ENCODE results near the gene ARHGAP21. TPM values are rescaled to one million over a fixed set of nuclear protein-coding genes. Genes with fewer than 3 reads are reported as not detected.

ARHGAP21 gene
- total and polyA plus RNA-seq, 7 donors: 25.2 to 87.8 (median 53.2) TPM

DNA sequence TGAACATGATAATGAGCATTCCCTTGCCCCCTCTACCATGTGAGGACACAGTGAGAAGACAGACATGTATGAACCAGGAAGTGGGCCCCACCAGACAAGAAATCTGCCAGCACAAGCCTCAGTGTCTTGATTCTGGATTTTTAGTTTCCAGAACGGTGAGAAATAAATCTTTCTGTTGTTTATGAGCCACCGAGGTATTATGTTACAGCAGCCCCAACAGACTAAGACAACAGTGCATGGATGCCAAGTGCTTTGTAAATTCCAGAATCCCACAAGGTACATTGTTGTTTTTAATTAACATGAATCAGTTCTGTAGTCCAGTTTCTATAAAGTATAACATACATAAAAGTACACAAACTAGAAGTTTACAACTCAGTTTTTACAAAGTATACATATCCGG, 162.2 kb downstream of the ARHGAP21 start:
- intact Hi-C loops (cut with DNase I): no loop called here

DNA sequence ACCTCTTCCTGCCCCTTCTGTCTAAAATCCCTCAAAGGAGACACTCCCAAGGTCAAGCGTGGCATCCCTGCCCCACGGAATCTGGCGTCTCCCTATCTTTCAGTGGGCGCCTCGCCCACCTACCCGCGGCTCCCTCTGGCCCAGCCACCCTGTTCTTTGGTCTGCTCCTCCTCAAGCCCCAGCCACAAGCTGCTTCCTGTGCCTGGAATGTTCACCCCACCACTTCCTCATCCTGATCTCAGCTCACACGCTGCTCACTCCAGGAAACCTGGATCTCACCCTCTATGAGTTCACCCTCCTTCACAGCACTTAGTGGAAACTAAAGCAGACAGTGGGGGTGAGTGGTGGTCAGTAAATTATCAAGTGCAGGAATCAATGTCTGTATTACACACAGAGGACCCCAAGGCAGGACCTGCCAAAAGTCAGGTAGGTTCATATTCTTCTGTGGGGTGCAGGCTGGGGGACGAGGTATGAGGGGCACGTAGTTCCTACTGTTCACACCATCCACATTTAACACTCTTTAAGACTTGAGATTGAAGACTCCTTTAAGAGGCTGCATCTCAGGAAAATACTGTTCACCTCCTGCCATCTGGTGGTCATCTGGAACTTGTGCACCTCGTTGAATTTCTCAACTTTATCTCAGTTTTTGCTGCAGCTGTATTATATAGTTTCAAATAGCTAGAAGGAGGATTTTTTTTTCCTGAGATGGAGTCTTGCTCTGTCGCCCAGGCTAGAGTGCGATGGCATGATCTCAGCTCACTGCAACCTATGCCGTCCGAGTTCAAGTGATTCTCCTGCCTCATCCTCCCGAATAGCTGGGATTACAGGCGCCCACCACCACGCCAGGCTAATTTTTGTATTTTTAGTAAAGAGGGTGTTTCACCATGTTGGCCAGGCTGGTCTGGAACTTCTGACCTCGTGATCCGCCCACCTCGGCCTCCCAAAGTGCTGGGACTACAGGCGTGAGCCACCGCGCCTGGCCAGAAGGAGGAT, 166.6 kb downstream of the ARHGAP21 start:
- Histone ChIP-seq H3K4me1 (no peaks in the 10 kb centered on the region), H3K27me3 (peaks cover 0 to 4% (median 0%) of the 10 kb centered on the region in 3 donors), H3K9me3 (no peaks in the 10 kb centered on the region), H3K27ac (no peak overlapping the region), H3K4me3 (no peak overlapping the region), H3K36me3 (no peaks in the 10 kb centered on the region)
- intact Hi-C loops (cut with DNase I): no loop called here
- TF ChIP-seq POLR2AphosphoS5 (IDR thresholded peaks at IDR 0.05): no peak
- TF ChIP-seq, protein P1, sequence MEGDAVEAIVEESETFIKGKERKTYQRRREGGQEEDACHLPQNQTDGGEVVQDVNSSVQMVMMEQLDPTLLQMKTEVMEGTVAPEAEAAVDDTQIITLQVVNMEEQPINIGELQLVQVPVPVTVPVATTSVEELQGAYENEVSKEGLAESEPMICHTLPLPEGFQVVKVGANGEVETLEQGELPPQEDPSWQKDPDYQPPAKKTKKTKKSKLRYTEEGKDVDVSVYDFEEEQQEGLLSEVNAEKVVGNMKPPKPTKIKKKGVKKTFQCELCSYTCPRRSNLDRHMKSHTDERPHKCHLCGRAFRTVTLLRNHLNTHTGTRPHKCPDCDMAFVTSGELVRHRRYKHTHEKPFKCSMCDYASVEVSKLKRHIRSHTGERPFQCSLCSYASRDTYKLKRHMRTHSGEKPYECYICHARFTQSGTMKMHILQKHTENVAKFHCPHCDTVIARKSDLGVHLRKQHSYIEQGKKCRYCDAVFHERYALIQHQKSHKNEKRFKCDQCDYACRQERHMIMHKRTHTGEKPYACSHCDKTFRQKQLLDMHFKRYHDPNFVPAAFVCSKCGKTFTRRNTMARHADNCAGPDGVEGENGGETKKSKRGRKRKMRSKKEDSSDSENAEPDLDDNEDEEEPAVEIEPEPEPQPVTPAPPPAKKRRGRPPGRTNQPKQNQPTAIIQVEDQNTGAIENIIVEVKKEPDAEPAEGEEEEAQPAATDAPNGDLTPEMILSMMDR (IDR thresholded peaks at IDR 0.05): peak in 3 of 4 experiments; percentile 18 to 64 (median 41)
- WGBS, 2 donors: 55% methylated on average over 24 of the region's 24 CpGs
- no peak for DNase-seq

More for the DNA sequence above, 162.2 kb downstream of the ARHGAP21 start:
- H3K36me3 ChIP-seq: no peaks in the 10 kb centered on the region
- no peak for DNase-seq
- no peaks in the 10 kb centered on the region for H3K9me3 ChIP-seq
- TF ChIP-seq, protein P1 (IDR thresholded peaks at IDR 0.05): no peak
- TF ChIP-seq POLR2AphosphoS5 (IDR thresholded peaks at IDR 0.05) (no peak), POLR2A (IDR thresholded peaks at IDR 0.05) (no peak), EP300 (IDR thresholded peaks at IDR 0.05) (no peak)
- no peaks in the 10 kb centered on the region for H3K4me1 ChIP-seq
- H3K4me3 ChIP-seq: no peak overlapping the region
- no peaks in the 10 kb centered on the region for H3K27me3 ChIP-seq
- 73 to 84% methylated on average over 3 of the region's 3 CpGs for WGBS, 2 donors
- H3K27ac ChIP-seq: no peak overlapping the region

DNA sequence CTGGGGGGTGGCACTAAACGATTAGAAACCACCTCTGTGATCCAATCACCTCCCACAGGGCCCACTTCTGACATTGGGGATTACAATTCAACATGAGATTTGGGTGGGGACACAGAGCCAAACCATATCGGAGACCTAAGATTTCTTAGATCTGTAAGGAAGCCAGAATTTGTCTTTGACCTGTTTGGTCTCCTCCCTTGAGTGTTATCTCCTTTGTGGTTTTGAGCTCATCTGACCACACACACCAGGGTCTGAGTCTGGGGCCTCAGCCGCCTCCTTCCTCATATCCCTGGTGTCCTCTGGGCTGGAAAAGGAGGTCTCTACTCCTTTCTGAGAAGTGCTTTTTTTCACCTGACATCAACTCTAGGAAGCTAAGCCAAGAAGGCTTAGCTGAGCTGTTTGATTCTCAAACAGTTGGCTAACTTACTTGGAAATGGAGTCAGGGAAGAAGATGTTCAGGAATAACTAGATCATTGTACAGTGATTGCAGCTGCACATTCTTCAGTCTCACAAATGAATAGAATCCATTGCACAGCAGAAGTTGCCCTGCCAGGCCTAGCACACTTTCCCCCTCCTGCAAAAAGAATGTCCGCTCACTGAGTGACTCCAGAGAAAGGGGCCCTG, 167.4 kb downstream of the ARHGAP21 start:
- no peaks in the 10 kb centered on the region for H3K9me3 ChIP-seq
- H3K36me3 ChIP-seq: no peaks in the 10 kb centered on the region
- no peak for DNase-seq
- intact Hi-C loops (cut with DNase I): no loop called here
- H3K27ac ChIP-seq: no peak overlapping the region
- TF ChIP-seq POLR2AphosphoS5 (IDR thresholded peaks at IDR 0.05): no peak
- no peak for TF ChIP-seq EP300 (IDR thresholded peaks at IDR 0.05)
- TF ChIP-seq, protein P1 (IDR thresholded peaks at IDR 0.05): no peak
- no peak for TF ChIP-seq POLR2A (IDR thresholded peaks at IDR 0.05)
- 84 to 86% methylated on average over 4 of the region's 4 CpGs for WGBS, 2 donors
- no peaks in the 10 kb centered on the region for H3K4me1 ChIP-seq
- no peak overlapping the region for H3K4me3 ChIP-seq
- peaks cover 0 to 4% (median 0%) of the 10 kb centered on the region in 3 donors for H3K27me3 ChIP-seq

DNA sequence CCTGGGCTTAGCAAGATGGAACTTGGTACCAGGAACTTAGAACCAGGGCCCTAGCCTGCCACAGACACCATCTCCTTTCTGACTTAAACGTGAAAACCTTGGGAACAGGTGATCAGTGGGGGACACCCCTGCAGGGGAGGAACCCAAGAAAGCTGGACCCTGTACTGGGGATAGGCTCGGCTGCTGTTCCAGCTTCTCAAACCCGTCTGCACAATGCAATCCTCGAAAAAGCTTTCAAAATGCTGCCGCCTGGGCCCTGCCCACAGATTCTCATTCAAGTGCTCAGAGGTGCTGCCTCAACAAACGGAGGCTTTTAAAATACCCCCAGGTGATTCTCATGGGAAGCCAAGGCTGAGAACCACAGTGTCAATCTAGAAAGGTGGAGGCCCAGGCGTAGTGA, 169.7 kb downstream of the ARHGAP21 start:
- no peak overlapping the region for H3K27ac ChIP-seq
- intact Hi-C loops (cut with DNase I): no loop called here
- H3K4me1 ChIP-seq: no peaks in the 10 kb centered on the region
- no peaks in the 10 kb centered on the region for H3K9me3 ChIP-seq
- no peak for DNase-seq
- TF ChIP-seq, protein P1 (IDR thresholded peaks at IDR 0.05): no peak
- no peak for TF ChIP-seq POLR2A (IDR thresholded peaks at IDR 0.05)
- TF ChIP-seq POLR2AphosphoS5 (IDR thresholded peaks at IDR 0.05): no peak
- no peak for TF ChIP-seq EP300 (IDR thresholded peaks at IDR 0.05)
- WGBS, 2 donors: 83 to 89% methylated on average over 7 of the region's 7 CpGs
- no peaks in the 10 kb centered on the region for H3K36me3 ChIP-seq
- no peak overlapping the region for H3K4me3 ChIP-seq
- peaks cover 0 to 4% (median 0%) of the 10 kb centered on the region in 3 donors for H3K27me3 ChIP-seq

Data from sigmoid colon (tissue), 7 donors.